ENCODE measurements around the gene GLO1. TPM values are rescaled to one million over a fixed set of nuclear protein-coding genes. Genes with fewer than 3 reads are reported as not detected.

GLO1 gene
- total RNA-seq, 4 donors from 2014 or later: 60.6 to 85.4 (median 72.9) TPM

DNA sequence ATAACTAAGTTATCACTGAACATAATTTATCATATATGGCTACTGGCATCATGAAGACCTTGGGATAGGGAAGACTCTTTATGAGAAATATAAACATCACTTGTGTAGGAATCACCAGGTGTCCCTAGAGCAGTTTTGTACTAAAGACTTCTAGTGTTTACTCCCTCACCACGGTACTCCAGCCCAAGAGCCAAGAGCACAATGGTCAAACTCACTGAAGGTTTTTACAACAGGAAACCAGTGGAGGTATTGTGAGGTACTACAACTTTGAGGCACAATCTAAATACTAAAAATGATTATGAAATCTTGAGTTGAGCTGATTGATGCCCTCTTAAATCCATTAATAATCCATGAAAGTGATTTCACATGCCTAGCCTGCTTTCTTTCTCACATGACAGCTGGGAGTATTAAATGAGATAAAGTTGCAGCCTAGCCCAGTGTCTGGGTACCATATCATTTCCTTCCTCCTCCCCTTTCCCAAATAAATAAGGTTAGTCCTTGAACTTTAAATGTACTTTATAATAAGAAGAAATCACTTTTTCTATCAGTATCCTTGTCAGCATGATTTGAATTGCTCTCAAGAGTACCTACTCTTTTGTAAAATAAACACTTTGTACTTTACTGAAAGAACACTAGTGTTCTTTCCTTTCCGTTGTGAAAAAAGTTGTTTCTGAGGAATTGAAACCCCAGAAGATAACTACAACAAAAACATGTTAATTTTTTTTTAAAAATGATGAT lies 26.5 kb downstream of the GLO1 start:
- no peak for ATAC-seq (ENCODE audit: low FRiP score)
- no peak for DNase-seq (ENCODE audit: low spot score)
- TF ChIP-seq, protein P1, sequence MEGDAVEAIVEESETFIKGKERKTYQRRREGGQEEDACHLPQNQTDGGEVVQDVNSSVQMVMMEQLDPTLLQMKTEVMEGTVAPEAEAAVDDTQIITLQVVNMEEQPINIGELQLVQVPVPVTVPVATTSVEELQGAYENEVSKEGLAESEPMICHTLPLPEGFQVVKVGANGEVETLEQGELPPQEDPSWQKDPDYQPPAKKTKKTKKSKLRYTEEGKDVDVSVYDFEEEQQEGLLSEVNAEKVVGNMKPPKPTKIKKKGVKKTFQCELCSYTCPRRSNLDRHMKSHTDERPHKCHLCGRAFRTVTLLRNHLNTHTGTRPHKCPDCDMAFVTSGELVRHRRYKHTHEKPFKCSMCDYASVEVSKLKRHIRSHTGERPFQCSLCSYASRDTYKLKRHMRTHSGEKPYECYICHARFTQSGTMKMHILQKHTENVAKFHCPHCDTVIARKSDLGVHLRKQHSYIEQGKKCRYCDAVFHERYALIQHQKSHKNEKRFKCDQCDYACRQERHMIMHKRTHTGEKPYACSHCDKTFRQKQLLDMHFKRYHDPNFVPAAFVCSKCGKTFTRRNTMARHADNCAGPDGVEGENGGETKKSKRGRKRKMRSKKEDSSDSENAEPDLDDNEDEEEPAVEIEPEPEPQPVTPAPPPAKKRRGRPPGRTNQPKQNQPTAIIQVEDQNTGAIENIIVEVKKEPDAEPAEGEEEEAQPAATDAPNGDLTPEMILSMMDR (IDR thresholded peaks at IDR 0.05): no peak

DNA sequence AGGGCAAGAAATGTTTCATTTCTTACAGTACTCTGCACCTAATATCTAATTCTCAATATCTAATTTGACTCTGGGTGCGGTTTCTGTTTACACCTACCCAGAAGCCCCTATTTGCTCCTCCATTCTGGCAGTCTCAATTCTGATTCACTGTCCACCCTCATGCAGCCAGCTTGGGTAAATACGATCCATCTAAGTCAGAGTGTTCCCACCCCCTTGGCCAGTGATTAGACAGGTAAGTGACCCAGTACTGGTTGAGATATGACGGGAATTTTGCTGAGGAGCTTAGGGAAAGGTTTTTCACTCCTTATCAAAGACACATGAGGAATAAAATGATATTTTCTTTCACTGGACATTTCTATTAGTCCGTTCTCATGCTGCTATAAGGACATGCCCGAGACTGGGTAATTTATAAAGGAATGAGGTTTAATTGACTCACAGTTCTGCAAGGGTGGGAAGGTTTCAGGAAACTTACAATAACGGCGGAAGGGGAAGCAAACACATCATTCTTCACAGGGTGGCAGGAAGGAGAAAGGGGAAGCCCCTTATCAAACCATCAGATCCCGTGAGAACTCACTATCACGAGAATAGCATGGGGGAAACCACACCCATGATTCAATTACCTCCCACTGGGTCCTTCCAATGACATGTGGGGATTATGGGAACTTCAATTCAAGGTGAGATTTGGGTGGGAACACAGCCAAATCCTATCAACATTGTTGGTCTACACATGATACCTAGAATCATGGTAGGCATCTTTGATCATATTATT lies 29.4 kb downstream of the GLO1 start:
- DNase-seq (ENCODE audit: low spot score) (no peak), ATAC-seq (ENCODE audit: low FRiP score) (no peak)
- TF ChIP-seq, protein P1 (IDR thresholded peaks at IDR 0.05): no peak

DNA sequence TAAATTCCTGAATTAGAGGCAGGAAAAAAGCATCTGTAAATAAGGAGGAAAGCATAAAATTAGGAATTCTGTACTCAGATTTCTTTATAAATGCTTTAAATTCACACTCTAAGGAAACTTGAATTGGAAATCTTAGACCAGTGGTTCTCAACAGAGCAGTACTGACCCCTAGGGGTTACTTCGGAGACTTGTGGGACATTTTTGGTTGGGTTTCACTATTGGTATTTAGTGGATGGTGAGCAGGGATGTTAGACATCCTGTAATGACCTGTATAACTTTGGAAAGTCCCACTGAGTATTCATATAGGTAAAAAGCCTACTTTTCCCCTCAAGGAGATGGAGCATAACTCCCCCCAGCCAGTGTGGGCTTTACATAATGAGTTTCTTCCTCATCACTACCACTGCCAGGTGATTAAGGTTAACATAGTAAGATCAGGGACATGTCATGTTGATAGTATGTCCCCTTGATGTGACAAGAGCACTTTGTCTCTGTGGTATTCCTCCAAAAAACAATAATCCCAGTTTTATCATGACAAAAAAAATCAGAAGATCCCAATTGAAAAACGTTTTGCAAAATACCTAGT lies 31.0 kb downstream of the GLO1 start:
- no peak for ATAC-seq (ENCODE audit: low FRiP score)
- TF ChIP-seq, protein P1 (IDR thresholded peaks at IDR 0.05): peak in 1 of 3 donors; percentile 14
- DNase-seq (ENCODE audit: low spot score): no peak

DNA sequence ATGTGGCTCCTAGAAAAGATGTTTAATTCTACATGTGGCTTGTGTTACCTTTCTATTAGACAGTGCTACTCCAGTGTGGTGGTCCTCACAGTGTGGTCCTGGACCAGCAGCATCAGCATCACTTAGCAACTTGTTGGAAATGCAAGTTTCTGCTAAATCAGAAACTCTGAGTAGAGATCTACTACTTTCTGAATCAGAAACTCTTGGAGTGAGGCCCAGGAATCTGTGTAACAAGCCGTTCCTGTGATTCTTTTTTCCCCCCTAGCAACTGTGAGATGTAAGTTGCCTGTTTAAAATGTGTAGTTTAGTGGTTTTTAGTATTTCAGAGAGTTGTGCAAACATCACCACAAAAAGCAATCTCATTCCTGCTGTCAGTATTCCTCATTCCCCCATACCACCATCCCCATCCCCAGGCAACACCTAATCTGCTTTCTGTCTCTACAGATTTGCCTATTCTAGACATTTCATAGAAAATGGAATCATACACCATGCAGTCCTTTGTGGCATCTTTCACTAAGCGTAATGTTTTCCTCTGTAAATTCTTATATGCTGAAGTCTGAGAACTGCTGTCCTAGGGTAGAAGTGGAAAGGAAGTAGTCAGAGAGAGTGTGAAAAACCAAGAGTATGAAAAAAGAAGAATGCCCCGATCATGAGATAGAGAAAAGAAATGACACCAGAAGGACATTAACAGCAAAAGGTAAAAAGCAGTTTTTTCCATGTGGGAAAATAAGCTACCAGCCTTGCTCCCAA lies 44.4 kb downstream of the GLO1 start:
- no peak for DNase-seq (ENCODE audit: low spot score)
- TF ChIP-seq, protein P1 (IDR thresholded peaks at IDR 0.05): no peak

DNA sequence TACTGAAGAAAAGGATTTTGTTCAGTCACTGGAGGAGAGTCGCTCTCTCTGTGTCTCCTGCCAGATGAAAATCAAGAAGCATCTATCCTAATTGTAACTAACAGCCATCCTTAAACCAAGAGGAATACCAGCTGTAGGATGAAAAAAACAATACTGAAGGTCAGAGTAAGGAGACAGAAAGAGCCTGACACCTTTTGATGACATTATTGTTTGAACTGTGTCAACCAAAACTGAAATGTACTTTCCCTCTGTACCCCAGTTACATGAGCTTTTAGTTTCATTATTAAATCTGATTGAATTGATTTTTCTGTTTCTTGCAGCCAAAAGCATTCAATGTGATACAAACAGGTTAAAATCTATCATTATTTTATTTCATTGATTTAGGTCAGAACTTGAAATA lies 46.0 kb downstream of the GLO1 start:
- TF ChIP-seq, protein P1 (IDR thresholded peaks at IDR 0.05): no peak
- no peak for DNase-seq (ENCODE audit: low spot score)
- no peak for ATAC-seq (ENCODE audit: low FRiP score)

More for the DNA sequence above, 44.4 kb downstream of the GLO1 start:
- ATAC-seq (ENCODE audit: low FRiP score): no peak

DNA sequence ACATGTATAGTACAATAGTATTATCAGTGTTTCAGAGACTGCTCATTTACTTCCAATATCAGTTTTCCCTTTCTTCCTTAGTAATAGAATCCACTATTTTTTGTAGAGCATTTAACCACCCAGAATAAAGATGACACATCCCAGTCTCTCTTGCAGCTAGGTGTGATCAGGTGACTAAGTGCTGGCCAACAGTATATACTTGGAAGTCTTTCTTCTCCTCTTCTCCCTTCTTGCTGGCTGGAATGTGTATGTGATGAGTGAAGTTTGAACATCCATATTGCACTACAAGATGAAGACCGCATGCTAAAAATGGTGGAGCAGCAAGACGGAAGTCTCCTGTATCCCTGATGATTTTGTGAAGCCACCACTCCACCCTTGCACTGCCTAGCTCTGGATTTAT lies 48.7 kb downstream of the GLO1 start:
- no peak for DNase-seq (ENCODE audit: low spot score)
- no peak for ATAC-seq (ENCODE audit: low FRiP score)

More for the DNA sequence above, 48.7 kb downstream of the GLO1 start:
- TF ChIP-seq, protein P1 (IDR thresholded peaks at IDR 0.05): no peak
